GM21367 (cell line): ENCODE results near the gene PITX1.

Experiments used
- ATAC-seq: cut with Tn5 transposase; IDR thresholded peaks from one replicate; pipeline ENCODE4 v1.9.1; 2021; ENCODE audit not compliant: unreplicated experiment

PITX1 gene

GRCh38 chr5:135030123-135030955 is 3.7 kb downstream of the PITX1 start:
- ATAC-seq, result no peak

- ATAC-seq, result no peak
Observed at GRCh38 chr5:135029477-135030122, 4.4 kb downstream of the PITX1 start.

GRCh38 chr5:135028791-135029476 is 5.1 kb downstream of the PITX1 start:
- ATAC-seq, result no peak

GRCh38 chr5:135027697-135028615 is 6.1 kb downstream of the PITX1 start:
- ATAC-seq, result no peak

GRCh38 chr5:135027266-135027696 is 6.7 kb downstream of the PITX1 start:
- ATAC-seq, result no peak

- no peak for ATAC-seq
Observed at GRCh38 chr5:135026645-135027265, 7.3 kb downstream of the PITX1 start.

GRCh38 chr5:135025730-135026644 is 8.0 kb downstream of the PITX1 start:
- ATAC-seq, result no peak

GRCh38 chr5:135024956-135025729 is 8.9 kb downstream of the PITX1 start:
- no peak for ATAC-seq

GRCh38 chr5:135020111-135020895 is 13.7 kb downstream of the PITX1 start:
- ATAC-seq, result no peak

- no peak for ATAC-seq
Observed at GRCh38 chr5:135019314-135019713, 14.7 kb downstream of the PITX1 start.

GRCh38 chr5:135018457-135018856 is 15.6 kb downstream of the PITX1 start:
- no peak for ATAC-seq

GRCh38 chr5:135016861-135017290 is 17.2 kb downstream of the PITX1 start:
- ATAC-seq, result no peak

- no peak for ATAC-seq
Observed at GRCh38 chr5:135015942-135016341, 18.1 kb downstream of the PITX1 start.

GRCh38 chr5:135013947-135014570 is 20.0 kb downstream of the PITX1 start:
- ATAC-seq, result no peak

GRCh38 chr5:135013445-135013844 is 20.6 kb downstream of the PITX1 start:
- ATAC-seq, result no peak

- ATAC-seq, result no peak
Observed at GRCh38 chr5:135012951-135013391, 21.1 kb downstream of the PITX1 start.

GRCh38 chr5:135012033-135012588 is 21.9 kb downstream of the PITX1 start:
- no peak for ATAC-seq
